NCI-H1930 (cell line): ENCODE data around the gene TAF11L5.
"Not testable (repeated sequence)": the region's sequence is repeated elsewhere in the genome, so short reads cannot be mapped to it uniquely, and the experiment has no call there.

Source experiments
- DNase-seq, 2 experiments: peaks; one replicate each; lab custom pipeline; 2025; lab: John Stamatoyannopoulos, UW

The TAF11L5 gene

DNA sequence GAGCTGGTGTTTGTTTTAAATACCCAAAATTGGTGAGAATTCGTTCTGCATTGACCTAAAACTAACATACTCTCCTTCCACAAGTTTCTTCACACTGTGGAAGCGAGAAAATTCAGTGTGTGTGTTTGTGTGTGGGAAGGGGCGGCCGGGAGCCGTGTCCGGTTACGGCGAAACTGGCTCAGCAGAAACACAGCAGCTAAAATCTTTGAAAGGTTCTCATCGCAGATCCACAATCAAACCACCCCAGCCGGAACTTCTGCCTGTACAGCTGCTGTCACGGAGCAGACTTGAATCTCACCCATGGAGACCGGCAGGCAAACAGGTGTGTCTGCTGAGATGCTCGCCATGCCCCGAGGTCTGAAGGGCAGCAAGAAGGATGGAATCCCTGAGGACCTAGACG lies at the start of gene TAF11L5:
Gene TAF11L5, plus strand, starts transcription at position 301 of the 400 bp plus-strand sequence.
- not testable (repeated sequence) for DNase-seq

- DNase-seq, result no peak
Observed at GRCh38 chr5:17477043-17477442, 48.0 kb upstream of the TAF11L5 start.

- DNase-seq, result no peak
Observed at GRCh38 chr5:17477573-17478265, 47.3 kb upstream of the TAF11L5 start.

DNA sequence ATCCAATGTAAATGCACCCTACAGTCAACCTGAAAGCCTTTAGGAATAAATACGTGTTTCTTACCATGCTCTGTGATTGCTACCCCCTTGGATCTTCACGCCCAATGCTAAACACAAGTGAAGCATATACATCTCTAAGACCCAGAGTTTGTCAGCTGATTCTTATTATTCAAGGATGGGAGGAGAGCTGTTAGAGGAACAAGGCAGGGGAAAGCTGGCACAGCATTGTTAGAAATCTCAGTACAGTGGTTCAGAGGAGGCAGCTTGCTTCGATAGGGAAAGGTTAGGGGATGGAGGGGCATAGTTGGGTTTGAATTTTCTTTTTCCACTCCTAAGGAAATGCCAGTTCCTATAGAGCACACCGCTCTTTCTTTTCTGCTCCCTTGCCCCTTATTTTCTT lies 43.7 kb upstream of the TAF11L5 start:
- DNase-seq, result no peak

- DNase-seq, result no peak
Observed at GRCh38 chr5:17482790-17483189, 42.2 kb upstream of the TAF11L5 start.

- DNase-seq, result not testable (repeated sequence)
Observed at GRCh38 chr5:17486464-17487173, 38.4 kb upstream of the TAF11L5 start.

DNA sequence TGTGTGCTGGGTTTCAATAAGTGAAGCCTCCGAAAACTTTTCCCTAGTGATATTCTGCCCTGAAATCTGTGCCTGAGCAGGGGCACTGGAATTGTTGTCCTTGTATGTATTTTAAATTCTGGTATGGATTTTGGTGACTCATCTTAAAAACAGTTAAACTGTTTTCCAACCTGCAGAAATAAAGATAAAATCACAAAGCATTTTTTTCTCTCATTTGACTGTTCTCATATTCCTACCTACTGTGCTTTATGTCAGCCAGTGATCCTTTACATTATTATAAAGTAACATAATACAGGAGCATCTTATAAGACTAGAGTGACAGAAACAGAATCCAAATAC lies 37.9 kb upstream of the TAF11L5 start:
- DNase-seq, result no peak

GRCh38 chr5:17491257-17491656 lies 33.8 kb upstream of the TAF11L5 start:
- not testable (repeated sequence) for DNase-seq

GRCh38 chr5:17492770-17493169 lies 32.3 kb upstream of the TAF11L5 start:
- no peak for DNase-seq

- DNase-seq, result no peak
Observed at GRCh38 chr5:17497446-17497845, 27.6 kb upstream of the TAF11L5 start.

DNA sequence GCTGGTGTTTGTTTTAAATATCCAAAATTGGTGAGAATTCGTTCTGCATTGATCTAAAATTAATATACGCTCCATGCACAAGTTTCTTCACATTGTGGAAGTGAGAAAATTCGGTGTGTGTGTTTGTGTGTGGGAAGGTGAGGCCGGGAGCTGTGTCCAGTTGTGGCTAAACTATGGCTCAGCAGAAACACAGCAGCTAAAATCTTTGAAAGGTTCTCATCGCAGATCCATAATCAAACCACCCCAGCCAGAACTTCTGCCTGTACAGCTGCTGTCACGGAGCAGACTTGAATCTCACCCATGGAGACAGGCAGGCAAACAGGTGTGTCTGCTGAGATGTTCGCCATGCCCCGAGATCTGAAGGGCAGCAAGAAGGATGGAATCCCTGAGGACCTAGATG lies 27.1 kb upstream of the TAF11L5 start, which contains the start of gene TAF11L2:
Gene TAF11L2, plus strand, starts transcription at position 301 of the 400 bp plus-strand sequence.
- not testable (repeated sequence) for DNase-seq

GRCh38 chr5:17511775-17512325 lies 13.2 kb upstream of the TAF11L5 start:
- DNase-seq, result no peak

DNA sequence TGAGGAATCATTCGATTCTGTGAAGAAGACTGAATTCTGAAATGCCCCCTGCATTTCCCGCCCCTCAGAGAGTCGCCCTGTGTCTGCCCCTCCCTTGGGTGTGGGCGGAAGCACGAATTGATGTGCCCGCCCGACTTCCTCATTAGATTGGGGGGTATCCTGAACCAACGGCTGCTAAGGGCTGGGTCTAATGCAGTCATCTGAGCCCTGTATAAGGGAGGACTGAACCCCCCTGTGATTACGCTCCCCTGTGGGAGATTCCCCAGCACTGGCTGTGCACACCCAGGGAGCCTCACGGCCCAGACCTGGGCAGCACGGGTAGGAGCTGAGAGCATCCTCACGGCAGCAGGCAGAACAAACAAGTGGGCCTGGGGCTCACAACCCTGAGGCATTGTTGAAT lies 7.5 kb upstream of the TAF11L5 start:
- not testable (repeated sequence) for DNase-seq

DNA sequence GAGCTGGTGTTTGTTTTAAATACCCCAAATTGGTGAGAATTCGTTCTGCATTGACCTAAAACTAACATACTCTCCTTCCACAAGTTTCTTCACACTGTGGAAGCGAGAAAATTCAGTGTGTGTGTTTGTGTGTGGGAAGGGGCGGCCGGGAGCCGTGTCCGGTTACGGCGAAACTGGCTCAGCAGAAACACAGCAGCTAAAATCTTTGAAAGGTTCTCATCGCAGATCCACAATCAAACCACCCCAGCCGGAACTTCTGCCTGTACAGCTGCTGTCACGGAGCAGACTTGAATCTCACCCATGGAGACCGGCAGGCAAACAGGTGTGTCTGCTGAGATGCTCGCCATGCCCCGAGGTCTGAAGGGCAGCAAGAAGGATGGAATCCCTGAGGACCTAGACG lies 7.0 kb upstream of the TAF11L5 start, which contains the start of gene TAF11L3:
Gene TAF11L3, plus strand, starts transcription at position 301 of the 400 bp plus-strand sequence.
- not testable (repeated sequence) for DNase-seq

DNA sequence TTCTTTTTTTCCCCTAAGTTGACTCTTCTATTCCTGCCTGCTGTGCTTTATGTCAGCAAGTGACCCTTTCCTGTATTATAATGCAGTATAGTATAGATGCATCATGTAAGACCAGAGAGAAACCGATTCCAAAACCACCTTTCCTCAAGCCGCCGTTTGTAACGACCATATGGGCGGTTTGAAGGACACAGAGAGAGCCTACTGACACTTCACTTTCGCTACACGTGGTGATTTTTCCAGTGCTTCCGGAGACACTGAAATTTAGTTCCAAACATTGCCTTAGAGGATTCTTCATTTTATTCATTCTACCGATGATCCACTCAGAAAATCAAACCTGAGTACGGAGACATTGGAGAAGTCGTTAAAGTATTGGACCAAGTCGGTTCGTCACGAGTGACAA lies 5.5 kb upstream of the TAF11L5 start:
- DNase-seq, result not testable (repeated sequence)

- DNase-seq, result not testable (repeated sequence)
Observed at GRCh38 chr5:17521501-17521900, 3.5 kb upstream of the TAF11L5 start, which contains the start of gene TAF11L4. Gene TAF11L4 (plus strand): TSS chr5:17521801.

DNA sequence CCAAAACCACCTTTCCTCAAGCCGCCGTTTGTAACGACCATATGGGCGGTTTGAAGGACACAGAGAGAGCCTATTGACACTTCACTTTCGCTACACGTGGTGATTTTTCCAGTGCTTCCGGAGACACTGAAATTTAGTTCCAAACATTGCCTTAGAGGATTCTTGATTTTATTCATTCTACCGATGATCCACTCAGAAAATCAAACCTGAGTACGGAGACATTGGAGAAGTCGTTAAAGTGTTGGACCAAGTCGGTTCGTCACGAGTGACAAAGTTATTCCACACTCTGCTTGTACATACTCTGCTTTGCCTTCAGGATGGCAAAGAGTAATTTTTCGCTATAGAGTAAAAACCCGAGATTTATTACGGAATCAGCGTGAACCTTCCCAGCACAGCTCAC lies 1.5 kb downstream of the TAF11L5 start:
- DNase-seq, result not testable (repeated sequence)

- not testable (repeated sequence) for DNase-seq
Observed at GRCh38 chr5:17528369-17528768, 3.3 kb downstream of the TAF11L5 start, which contains the start of gene TAF11L6. Gene TAF11L6 (plus strand): TSS chr5:17528669.
